Chondrocyte (in vitro differentiated cells): ENCODE measurements around the gene VPS13D. TPM values are rescaled to one million over a fixed set of nuclear protein-coding genes. Genes with fewer than 3 reads are reported as not detected.
"Not testable (repeated sequence)": the region's sequence is repeated elsewhere in the genome, so short reads cannot be mapped to it uniquely, and the experiment has no call there.

Source experiments
- DNase-seq: peaks from one replicate; pipeline ENCODE4 v3.0.0; 2021; ENCODE audit warnings: mixed read lengths, low spot score
- H3K27ac Mint-ChIP-seq: one replicate; pipeline ENCODE4 v1.8.0; 2021; ENCODE audit warnings: mild to moderate bottlenecking, moderate library complexity, mixed read lengths; ENCODE audit not compliant: unreplicated experiment
- H3K27me3 Mint-ChIP-seq: 2 replicates; pipeline ENCODE4 v1.8.0; 2021; ENCODE audit warnings: low read depth, mixed read lengths
- H3K36me3 Mint-ChIP-seq: 2 replicates; pipeline ENCODE4 v1.8.0; 2021; ENCODE audit warnings: low read depth, mixed read lengths
- H3K4me1 Mint-ChIP-seq: 2 replicates; pipeline ENCODE4 v1.8.0; 2021; ENCODE audit warnings: low read depth, mild to moderate bottlenecking, mixed read lengths
- H3K4me3 Mint-ChIP-seq: one replicate; pipeline ENCODE4 v1.8.0; 2021; ENCODE audit warnings: mild to moderate bottlenecking, moderate library complexity, mixed read lengths; ENCODE audit not compliant: unreplicated experiment
- H3K9me3 Mint-ChIP-seq: 2 replicates; pipeline ENCODE4 v1.8.0; 2021; ENCODE audit warnings: low read depth, mixed read lengths
- total RNA-seq: library from RNA; stranded (reverse); gene quantifications from 3 replicates; pipeline ENCODE4 v1.2.1, GENCODE V29; 2021
- TF ChIP-seq, protein P1 (sequence below): fragments of 200-600 bp; sonication (generic); IDR thresholded peaks from 2 replicates; pipeline ENCODE4 v1.5.0; 2021; ENCODE audit warnings: antibody characterized with exemption, mild to moderate bottlenecking, moderate library complexity

VPS13D gene
- total RNA-seq, 1 donor from 2014 or later, result 40.0 TPM

- TF ChIP-seq, protein P1, sequence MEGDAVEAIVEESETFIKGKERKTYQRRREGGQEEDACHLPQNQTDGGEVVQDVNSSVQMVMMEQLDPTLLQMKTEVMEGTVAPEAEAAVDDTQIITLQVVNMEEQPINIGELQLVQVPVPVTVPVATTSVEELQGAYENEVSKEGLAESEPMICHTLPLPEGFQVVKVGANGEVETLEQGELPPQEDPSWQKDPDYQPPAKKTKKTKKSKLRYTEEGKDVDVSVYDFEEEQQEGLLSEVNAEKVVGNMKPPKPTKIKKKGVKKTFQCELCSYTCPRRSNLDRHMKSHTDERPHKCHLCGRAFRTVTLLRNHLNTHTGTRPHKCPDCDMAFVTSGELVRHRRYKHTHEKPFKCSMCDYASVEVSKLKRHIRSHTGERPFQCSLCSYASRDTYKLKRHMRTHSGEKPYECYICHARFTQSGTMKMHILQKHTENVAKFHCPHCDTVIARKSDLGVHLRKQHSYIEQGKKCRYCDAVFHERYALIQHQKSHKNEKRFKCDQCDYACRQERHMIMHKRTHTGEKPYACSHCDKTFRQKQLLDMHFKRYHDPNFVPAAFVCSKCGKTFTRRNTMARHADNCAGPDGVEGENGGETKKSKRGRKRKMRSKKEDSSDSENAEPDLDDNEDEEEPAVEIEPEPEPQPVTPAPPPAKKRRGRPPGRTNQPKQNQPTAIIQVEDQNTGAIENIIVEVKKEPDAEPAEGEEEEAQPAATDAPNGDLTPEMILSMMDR, result no peak
- Mint-ChIP-seq H3K9me3 (no peaks in the 10 kb centered on the region), H3K4me1 (no peaks in the 10 kb centered on the region), H3K27ac (no peak overlapping the region), H3K27me3 (peaks cover 31% of the 10 kb centered on the region), H3K36me3 (no peaks in the 10 kb centered on the region), H3K4me3 (no peak overlapping the region)
- DNase-seq, result no peak
Observed at GRCh38 chr1:12209495-12209832, 20.4 kb upstream of the VPS13D start.

DNA sequence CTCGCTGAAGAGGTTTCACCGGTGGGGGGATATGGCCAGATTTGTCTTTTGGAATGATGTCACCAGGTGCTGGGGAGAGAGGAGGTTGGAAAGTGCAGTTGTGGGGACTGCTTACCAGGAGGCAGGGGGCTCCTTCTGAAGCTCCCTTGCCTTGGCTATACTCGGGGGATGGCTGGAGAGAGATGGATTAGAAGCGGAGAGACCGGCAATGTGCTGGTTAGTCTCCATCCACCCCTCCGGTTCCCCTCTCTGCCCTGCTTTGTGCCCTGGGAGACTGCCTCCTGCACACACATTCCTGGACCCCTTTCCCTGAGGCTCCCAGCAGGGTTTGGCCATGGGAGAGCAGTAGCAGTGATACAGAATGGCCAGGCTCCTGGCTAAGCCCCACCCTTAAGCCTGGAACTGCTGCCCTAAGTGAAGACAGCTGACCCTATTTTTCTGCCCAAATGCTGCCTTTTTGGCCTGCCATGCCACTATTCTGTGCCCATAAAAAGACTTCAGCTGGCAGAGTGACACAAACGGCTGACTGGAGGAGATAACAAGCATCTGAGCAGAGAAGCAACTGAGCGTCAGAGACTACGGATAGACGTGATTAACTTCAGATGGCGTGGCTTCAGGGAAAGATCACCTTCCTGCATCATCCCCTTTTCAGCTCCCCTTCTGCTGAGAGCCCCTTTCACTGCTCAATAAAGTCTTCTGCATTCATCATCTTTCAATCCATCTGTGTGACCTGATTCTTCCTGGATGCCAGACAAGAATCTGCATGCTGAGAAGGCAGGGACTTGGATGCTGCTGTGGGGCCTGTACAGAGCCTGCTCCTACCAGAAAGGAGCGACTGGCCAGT, 14.5 kb upstream of the VPS13D start:
- DNase-seq, result no peak
- H3K9me3 Mint-ChIP-seq, result peaks cover 12% of the 10 kb centered on the region
- H3K4me3 Mint-ChIP-seq, result no peak overlapping the region
- no peak overlapping the region for H3K27ac Mint-ChIP-seq
- H3K27me3 Mint-ChIP-seq, result peaks cover 51% of the 10 kb centered on the region
- H3K36me3 Mint-ChIP-seq, result no peaks in the 10 kb centered on the region
- no peaks in the 10 kb centered on the region for H3K4me1 Mint-ChIP-seq
- TF ChIP-seq, protein P1, result no peak

GRCh38 chr1:12219800-12220199, 10.0 kb upstream of the VPS13D start:
- Mint-ChIP-seq H3K4me3 (no peak overlapping the region), H3K9me3 (peaks cover 12% of the 10 kb centered on the region), H3K27ac (no peak overlapping the region), H3K4me1 (no peaks in the 10 kb centered on the region), H3K27me3 (peaks cover 29% of the 10 kb centered on the region), H3K36me3 (no peaks in the 10 kb centered on the region)
- TF ChIP-seq, protein P1, result no peak
- no peak for DNase-seq

- H3K4me1 Mint-ChIP-seq, result no peaks in the 10 kb centered on the region
- TF ChIP-seq, protein P1, result no peak
- no peak for DNase-seq
- no peak overlapping the region for H3K27ac Mint-ChIP-seq
- no peaks in the 10 kb centered on the region for H3K36me3 Mint-ChIP-seq
- H3K9me3 Mint-ChIP-seq, result peaks cover 4% of the 10 kb centered on the region
- no peak overlapping the region for H3K4me3 Mint-ChIP-seq
- H3K27me3 Mint-ChIP-seq, result peaks cover 19% of the 10 kb centered on the region
Observed at GRCh38 chr1:12220890-12221289, 8.9 kb upstream of the VPS13D start.

DNA sequence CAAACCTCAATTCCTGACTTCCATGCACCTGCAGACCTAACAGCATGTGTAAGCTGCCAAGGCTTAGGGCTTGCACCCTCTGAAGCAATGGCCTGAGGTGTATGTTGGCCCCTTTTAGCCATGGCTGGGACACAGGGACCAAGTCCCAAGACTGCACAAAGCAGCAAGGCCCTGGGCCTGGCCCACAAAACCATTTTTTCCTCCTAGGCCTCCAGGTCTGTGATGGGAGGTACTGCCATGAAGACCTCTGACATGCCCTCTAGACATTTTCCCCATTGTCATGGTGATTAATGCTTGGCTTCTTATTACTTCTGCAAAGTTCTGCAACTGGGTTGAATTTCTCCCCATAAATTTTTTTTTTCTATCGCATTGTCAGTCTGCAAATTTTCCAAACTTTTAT, 7.1 kb upstream of the VPS13D start:
- H3K27ac Mint-ChIP-seq, H3K9me3 Mint-ChIP-seq, H3K27me3 Mint-ChIP-seq, DNase-seq, H3K4me3 Mint-ChIP-seq, H3K36me3 Mint-ChIP-seq, H3K4me1 Mint-ChIP-seq: not testable (repeated sequence)

DNA sequence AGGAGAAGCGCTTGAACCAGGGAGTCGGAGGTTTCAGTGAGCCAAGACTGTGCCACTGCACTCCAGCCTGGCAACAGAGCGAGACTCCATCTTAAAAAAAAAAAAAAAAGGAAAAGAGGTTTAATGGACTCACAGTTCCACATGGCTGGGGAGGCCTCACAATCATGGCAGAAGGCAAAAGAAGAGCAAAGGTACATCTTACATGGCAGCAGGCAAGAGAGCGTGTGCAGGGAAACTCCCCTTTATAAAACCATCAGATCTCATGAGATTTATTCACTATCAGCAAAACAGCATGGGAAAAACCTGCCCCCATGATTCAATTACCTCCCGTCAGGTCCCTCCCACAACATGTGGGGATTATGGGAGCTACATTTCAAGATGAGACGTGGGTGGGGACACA, 5.7 kb upstream of the VPS13D start:
- H3K36me3 Mint-ChIP-seq, DNase-seq, H3K4me3 Mint-ChIP-seq, H3K9me3 Mint-ChIP-seq, H3K27ac Mint-ChIP-seq, H3K4me1 Mint-ChIP-seq, H3K27me3 Mint-ChIP-seq: not testable (repeated sequence)
